ENCODE results near the gene BTNL2.

Gene BTNL2

DNA sequence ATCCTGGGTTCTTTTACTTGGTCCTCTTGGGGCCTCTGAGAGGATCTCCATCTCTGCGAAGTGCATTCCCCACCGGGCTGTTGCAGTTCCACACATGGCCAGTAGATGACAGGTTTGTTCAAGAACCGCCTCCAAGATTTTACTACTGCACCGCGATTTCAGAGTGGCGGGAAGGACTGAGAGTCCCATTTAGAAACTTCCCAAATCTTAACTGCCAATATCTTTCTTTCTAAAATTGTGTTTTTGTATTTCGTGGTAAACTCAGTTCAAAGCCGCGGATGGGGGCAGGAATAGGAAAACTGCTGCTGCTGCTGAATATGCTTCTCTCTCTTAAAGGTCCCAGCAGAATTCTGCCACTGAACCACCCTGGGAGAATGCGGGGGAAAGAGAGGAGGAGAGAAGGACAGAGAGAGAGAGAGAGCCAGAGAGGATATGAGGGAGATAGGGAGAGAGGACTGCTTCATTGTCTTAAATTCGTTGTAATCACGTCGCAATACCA lies 8.6 kb upstream of the BTNL2 start:
- peak; percentile 32 to 51 (median 42) for DNase-seq (ENCODE audit: low read depth in 2 of 3, low spot score in 2 of 3)

DNA sequence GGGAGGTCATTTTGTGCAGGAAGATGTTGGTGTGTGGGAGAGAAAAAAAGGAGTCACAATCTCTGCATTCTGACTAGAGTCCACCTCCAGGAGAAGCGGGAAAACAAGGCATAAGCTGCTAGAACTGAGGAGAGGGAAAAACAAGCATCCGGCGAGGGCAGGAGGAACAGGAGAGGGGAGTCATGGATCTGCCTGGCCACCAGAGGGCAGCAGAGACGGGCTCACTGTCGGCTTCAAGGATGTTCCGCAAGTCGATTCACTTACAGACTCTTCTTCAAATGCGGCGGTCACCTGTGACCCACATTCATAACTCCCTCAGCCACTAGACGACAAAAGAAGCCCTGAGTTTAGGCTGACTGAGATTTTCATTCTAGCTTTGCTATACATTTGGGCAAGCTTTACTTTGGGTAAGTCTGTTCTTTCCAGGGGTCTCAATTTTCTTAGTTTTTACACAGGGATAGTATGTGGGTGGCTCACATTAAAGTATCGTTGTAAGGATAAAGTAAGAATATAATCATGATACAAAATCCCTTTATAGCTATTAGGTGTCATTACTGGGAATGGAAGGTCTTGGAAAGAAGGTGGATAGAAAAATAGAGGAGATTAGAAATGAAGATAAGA lies 6.6 kb upstream of the BTNL2 start:
- DNase-seq (ENCODE audit: low read depth in 2 of 3, low spot score in 2 of 3): peak; percentile 56 to 73 (median 60)

DNA sequence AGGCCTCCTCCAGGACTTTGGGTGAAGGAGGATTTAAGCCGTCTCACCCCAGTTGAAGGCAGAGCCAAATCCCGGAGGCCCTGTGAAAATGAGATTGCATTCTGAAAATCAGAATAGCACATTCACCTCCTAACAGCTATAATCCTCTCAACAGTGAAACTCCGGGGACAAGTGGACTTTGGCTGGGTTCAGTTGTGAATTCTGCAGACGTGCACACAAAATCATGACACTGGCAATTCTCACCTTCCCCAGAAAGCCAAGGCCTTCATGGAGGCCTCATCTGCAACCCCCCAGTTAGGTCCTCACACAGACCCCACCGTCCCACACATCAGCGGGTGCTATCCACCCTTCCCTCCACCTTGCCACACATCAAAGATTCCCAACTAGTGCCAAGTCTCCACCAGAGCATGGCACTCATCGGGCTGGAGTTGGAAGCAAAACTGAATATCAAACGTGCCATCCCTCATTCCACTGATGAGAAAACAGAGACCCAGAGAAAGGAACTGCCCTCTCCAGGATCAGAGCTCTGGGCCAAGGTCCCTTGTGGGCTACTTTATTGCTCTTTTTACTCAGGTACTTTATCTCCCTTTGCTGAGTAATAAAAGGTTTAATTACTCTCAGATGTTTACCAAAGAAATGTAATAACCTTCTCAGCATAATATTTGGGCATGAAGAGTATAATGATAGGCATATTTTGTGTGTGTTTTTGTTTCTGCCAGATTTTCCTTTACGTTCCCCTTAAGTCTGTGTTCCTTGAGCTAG lies 4.8 kb upstream of the BTNL2 start:
- no peak for DNase-seq (ENCODE audit: low read depth in 2 of 3, low spot score in 2 of 3)

DNA sequence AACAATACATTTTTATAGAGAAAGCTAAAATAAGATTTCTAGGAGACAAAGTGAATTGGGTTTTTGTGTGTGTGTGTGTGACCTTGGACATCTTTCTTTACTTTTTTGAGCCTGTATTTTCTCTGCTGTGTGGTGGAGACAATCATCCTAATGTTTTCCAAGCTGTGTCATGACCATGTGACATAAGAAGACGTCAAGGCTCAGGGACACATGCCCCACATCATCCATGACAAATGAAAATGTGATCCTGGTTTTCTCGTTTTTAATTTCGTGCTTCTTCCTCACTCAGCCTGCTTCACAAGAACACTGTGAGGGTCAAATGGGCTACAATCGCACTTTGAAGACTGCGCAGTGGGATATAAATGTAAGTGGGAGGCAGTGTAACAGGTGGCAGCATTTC lies 3.9 kb upstream of the BTNL2 start:
- DNase-seq (ENCODE audit: low read depth in 2 of 3, low spot score in 2 of 3): no peak

DNA sequence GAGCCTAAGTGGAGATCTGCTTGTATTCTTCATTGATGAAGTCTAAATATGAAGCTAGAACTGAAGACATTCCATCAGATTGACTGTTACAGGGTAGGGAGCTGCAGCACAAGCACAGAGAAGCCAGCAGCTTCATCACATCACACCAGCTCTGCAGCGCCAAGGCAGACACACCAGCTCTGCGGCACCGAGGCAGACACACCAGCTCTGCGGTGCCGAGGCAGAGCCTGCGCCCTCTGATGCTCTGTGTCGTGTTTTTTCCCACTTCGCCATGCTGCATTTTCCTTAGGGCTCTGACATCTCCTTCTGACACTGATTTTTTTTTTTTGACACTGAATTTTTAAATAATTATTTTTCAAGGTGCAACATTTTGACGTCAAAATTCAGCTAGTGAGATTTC lies 784 bp downstream of the BTNL2 start:
- no peak for DNase-seq (ENCODE audit: low read depth in 2 of 3, low spot score in 2 of 3)

DNA sequence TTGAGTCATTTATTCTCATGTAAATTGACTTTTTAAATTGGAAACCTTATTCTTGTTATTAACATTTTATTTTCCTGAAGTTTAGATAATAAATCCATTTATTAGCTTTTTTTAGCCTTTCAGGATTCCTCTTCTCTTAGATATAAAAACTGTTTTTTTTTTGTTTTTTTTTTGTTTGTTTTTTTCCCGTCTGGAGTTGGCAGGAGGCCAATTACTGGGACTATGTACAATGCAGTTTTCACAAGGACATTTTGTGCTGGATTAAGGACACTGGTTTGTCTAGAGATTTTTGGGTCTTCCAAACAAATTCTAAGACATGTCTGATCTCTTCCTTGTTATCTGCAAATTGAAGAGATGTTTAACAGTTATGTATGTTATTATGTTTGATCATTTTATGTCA lies 1.3 kb downstream of the BTNL2 start:
- DNase-seq (ENCODE audit: low read depth in 2 of 3, low spot score in 2 of 3): no peak

DNA sequence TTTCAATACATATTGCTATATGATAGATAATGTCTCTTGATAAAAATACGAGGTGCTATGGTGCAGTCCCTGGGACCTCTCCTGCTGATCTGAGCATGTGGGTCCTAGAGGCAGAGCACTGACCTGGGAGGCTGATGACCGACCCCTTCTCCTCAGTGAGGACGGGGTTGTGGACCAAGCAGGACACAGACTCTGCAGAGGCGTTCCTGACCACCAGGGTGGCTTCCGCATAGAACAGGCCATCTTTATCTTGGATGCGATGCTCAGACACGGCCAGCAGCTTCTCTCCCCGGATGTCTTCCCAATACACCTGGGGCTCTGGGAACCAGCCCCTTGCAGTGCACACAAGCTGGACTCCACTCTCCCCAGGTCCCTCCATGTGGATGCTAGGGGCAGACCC lies 4.2 kb downstream of the BTNL2 start:
- DNase-seq (ENCODE audit: low read depth in 2 of 3, low spot score in 2 of 3): no peak

DNA sequence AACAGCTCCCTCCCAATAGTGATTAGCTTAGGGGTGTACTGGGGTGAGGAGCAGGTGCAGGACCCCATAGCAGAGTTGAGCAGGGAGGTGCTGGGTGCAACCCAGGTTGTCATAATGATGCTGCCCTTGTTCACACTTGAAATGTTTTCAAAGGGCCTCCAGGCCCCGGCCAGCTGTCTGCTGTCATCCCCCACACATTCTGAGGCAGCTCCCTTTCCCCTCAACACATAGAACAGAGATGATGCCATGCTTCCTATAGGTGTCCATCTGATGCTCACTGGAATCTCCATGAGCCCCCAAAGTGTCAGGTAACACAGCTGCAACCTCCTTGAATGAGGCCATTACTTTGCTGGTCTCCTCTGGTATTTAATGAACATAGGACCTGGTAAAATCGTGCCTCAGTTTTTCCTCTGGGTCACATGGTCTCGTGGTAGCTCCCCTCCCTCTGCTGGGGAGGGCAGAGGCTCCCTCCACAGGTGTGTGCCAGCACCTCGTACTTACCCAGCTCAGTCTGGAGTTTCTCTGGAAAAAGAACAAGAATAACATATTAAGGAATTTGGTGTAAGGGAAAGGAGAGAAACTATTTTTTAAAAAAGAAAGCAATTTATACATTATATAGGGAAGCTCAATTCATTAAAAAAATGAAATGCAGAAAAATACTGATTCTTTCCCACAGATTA lies 5.6 kb downstream of the BTNL2 start:
- no peak for DNase-seq (ENCODE audit: low read depth in 2 of 3, low spot score in 2 of 3)

DNA sequence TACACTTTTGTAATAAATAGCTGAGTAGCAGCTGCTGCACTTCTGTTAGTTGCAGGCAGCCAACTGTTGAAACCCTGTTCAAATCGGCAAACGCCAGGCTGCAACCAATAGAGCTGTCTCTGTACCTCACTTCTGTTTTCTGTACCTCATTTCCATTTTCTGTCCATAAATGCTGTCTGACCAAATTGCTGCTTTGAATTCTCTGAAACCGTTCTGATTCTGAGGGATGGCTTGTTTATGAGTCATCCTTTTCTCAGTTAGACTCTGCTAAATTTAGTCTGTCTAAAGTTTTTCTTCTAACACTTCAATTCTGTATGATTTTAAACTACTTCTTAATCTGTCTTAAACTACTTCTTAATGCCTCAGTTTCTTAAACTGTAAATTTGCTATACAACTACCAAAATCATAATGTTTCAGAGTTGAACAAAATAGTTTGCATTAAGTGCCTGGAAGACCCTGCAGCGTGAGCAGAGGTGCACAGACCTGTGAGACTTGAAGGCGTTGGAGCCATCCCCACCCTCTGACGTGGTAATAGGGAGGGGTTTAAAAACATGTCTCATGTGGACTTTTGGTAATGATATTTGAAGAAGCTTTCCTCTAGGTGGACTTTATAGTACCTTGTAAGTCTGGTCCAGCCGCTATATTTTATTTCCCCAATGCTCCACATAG lies 9.6 kb downstream of the BTNL2 start:
- no peak for DNase-seq (ENCODE audit: low read depth in 2 of 3, low spot score in 2 of 3)

DNA sequence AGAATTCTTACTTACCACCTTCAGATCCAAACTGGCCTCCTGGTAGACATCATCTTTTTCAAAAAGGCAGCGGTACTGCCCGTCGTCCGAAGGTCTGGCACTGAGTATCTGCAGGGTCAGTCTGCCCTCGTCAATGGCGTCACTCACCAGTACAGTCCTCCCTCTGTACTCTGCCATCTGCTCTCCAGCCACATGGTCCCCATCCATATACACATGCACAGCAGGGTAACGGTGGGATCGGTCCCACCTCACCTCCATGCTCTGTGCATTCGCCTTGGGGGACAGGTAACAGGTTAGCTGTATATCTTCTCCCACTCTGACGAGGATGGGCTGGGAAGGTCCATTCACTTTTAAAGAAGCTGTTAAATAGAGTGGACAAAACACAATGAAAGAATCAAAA lies 11.0 kb downstream of the BTNL2 start:
- DNase-seq (ENCODE audit: low read depth in 2 of 3, low spot score in 2 of 3): no peak

DNA sequence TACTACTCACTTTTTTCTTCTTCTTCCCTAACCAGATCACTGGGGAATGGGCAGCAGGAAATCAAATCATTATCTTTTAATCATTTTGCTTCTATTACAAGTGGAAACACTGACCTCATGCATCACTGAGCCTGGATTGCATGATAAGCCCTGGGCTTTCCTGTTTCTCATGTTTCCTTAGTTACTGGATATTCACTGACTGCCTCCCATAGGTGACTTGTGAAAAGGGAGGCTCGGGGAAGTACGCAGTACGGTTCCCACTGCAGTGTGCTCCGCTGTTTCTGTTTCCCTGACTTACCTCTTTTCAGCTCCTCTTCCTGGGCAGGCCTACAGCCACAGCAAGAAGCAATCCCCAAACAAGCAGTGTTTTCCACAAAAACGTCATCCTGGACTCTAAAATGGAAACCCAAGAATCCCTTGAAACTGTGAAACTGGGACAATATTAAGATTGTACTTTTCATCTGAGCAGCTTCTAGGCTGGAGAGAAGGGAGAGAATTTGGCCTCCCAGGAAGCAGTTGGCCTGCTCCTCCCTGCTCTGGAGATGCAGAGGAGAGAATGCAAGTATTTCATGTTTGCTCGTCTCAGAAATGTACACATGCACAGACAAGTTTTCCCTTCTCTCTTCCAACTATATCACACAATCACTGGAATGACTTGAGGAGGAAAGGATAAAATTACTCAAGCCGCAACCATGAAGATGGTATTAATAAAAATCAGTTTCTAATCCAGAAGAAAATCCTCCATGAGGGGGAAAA lies 13.1 kb downstream of the BTNL2 start:
- DNase-seq (ENCODE audit: low read depth in 2 of 3, low spot score in 2 of 3): no peak

DNA sequence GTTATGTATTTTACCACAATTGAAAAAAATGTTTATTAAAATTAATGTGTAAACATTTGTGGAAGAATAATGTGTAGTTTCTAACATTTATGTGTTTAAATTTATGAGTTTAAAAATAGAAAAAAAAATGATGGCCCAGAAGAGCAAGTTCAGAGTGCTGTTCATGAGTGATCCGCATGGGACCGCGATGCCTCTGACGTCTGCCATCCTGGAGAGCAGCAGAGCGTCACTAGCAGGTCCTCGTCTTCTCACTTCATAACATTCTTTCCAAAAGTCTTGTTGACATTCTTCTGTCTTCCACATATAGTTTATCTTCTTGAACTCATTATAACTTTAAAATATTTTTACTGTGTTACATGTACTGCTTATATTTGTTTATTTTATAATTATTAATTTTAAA lies 15.5 kb downstream of the BTNL2 start:
- no peak for DNase-seq (ENCODE audit: low read depth in 2 of 3, low spot score in 2 of 3)

DNA sequence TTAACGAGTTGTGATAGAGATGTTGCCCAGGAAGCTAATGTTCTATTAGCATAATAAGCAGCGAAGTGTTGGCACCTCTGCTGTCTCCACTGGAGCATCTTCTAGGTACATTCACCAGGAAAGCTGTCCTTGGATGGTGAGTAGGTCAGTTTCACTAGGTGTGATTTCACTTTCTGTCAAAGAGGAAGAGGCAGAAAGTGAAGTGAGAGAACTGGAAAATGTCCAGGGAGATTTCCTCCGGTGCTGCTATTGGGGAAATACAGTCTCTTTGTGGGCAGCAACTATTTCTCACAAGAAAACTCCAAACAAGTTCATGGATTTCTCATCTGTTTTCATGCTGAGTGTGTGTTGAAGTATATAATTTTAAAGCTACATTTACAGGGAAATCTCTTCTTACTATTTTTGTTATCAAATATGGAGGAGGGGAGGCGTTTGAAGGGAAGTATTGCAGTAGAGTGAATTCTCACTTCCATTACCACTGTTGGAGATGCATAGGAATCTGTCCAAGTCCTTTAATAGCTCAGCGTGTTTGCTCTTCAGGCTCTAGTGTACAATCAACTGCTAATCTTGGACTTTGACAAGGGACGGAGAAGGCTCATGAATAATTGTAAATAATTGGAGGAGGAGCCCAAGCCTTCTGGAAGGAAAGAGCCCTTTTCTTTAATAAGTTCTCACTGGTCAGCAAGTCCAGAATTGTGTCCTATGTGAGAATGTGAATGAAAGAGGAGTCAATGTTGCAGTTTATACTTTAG lies 19.2 kb downstream of the BTNL2 start:
- no peak for DNase-seq (ENCODE audit: low read depth in 2 of 3, low spot score in 2 of 3)

DNA sequence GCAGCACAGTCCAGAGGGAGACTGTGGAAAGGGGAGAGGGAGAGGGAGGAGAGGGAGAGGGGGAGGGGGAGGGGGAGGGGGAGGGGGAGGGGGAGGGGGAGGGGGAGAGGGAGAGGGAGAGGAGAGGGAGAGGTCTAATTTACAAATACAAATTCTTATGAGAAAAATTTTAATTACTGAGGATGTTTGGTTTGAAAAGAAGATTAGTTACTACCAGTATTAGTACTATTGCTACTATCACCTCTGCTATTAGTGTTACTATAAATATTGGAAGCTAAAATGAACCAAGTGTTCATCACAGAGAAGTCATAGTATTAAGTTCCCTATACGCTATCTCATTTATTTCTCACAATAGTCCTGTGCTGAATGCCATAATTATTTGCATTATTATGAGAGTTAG lies 20.9 kb downstream of the BTNL2 start:
- DNase-seq (ENCODE audit: low read depth in 2 of 3, low spot score in 2 of 3): no peak

DNA sequence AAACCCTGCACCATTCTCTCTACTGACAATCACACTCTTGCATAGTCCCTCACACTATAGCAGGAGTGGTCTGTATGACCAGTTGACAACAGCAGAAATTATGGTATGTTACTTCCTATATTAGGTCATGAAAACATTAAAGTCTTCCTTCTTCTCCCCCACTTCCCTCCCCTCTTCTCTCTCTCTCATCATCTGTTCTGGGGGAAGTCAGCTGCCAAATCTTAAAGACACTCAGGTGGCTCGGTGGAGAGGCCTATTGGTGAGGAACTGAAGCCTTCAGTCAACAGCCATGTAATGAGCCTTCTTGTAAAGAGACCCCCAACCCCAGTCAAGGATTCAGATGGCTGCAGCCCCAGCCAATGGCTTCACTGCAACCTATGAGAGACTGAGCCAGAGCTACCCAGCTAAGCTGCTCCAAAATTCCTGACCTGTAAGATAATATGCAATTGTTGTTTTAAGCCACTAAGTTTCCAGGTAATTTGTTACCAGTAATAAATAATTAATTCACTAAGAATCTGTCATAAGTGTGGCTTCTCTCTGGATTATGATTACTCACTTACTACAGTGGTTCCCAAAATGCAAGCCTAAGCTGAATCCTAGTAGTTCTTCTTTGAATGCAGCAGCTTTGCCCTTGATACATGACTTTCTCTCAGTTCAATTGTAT lies 24.1 kb downstream of the BTNL2 start:
- no peak for DNase-seq (ENCODE audit: low read depth in 2 of 3, low spot score in 2 of 3)

DNA sequence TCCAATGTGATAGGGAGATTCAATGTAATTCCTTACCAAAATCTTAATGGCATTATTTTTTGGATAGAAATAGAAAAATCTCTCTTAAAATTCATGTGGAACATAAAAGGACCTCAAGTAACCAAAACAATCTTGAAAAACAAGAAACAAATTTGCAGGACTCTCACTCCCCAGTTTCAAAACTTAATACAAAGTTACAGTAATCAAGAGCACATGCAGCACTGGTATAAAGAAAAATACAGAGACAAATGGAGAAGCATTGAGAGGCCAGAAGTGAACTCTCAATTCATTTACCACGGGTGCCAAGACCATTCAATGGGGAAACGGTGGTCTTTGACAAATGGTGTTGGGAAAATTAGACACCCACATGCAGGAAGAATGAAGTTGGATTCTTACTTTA lies 27.4 kb downstream of the BTNL2 start:
- no peak for DNase-seq (ENCODE audit: low read depth in 2 of 3, low spot score in 2 of 3)

DNA sequence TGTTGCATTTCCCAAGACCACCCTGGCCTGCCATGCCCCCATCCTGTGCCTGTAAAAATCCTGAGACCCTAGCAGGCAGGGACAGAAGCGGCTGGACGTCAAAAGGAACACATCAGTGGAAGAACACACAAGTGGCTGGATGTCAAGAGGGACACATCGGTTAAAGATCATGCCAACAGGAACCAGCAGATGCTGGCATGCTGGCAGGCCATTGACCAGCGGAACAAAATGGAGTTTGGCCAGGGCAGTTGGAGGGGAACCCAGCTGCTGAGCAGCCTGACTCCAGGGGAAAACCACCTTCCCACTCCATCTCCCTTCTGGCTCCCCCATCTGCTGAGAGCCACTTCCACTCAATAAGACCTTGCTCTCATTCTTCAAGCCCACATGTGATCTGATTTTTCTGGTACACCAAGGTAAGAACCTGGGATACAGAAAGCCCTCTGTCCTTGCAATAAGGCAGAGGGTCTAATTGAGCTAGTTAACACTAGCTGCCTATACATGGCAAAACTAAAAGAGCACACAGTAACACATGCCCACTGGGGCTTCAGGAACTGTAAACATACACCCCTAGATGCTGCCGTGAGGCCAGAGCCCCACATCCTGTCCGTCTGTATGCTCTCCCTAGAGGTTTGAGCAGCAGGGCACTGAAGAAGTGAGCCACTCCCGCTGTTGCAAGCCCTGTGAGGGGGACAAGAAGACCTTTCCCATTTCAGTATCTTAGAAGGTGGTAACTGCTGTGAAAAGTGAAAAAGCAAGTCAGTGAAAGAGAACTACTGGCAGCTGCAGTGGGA lies 31.0 kb downstream of the BTNL2 start:
- no peak for DNase-seq (ENCODE audit: low read depth in 2 of 3, low spot score in 2 of 3)

DNA sequence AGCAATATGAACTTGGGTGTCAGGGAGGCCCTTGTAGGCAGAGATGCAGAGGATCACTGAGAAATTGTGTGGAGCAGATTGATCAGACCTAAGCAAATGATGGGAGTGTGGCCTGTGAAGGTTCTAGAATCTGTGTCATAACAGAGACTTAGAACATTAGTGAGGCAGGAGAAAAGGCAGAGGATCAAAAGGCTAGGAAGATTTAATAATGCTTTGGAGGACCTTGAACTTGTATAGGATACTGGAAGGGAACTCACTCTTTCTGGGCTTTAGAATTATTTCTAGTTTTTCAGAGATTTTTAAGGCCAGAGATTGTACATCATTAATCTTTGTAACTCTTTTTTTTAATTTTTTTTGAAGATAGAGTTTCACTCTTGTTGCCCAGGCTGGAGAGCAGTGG lies 35.2 kb downstream of the BTNL2 start, which contains the start of gene TSBP1:
Gene TSBP1 (minus strand): TSS at position 101 of the 400 bp plus-strand sequence. CDS start 197 bp downstream, outside the sequence.
- no peak for DNase-seq (ENCODE audit: low read depth in 2 of 3, low spot score in 2 of 3)

DNA sequence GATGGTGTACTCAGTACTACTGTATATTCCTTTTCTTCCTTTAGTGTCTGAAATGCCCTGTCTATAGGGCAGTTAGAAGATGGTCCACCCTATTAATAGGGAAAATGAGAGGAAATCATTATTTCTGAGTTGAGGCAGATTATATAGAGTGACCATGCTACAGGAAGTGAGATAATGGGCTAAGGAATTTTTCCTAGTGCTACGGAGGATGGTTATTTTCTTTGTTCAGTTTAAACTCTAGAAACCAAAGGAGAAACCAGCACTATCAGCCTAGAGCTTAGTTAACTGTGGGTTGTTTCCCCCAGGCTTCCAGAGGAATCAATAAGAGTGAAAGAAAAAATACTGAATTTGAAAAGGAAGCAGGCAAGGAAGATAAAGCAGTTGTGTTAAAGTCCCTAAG lies 35.8 kb downstream of the BTNL2 start:
- DNase-seq (ENCODE audit: low read depth in 2 of 3, low spot score in 2 of 3): no peak

Data from activated CD8-positive, alpha-beta memory T cell treated with anti-CD3 and anti-CD28 coated beads for 48 hours (primary cell).